ENCODE measurements around the gene ALK.

ALK gene

DNA sequence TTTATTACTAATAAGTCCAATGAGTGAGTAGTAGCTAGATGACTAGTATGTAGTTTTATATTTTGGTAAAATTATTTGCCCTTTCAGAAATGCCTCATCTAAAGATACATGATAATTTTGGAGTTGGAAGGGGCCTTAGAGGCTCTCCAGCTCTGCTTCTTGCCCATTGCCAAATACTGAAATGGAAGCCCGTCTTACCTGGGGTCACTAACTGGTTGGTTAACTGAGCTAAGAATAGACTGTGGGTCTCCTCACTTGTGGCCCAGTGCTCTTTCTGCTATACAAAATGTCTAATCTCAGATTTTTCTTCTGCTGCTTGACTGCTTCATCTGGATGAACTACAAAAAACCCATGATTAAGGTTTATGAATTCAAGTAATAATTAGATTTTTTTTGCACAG lies 739.1 kb downstream of the ALK start:
- no peak for TF ChIP-seq CTCF (conservative IDR thresholded peaks at IDR 0.05; ENCODE audit: control insufficient read depth, insufficient read depth, low read depth, low read length)
- H3K4me3 ChIP-seq (ENCODE audit: control insufficient read depth, low read depth, low read length): no peak overlapping the region
- no peak for DNase-seq (ENCODE audit: low read depth)

- no peak for TF ChIP-seq CTCF (conservative IDR thresholded peaks at IDR 0.05; ENCODE audit: control insufficient read depth, insufficient read depth, low read depth, low read length)
- no peak for DNase-seq (ENCODE audit: low read depth)
- H3K4me3 ChIP-seq (ENCODE audit: control insufficient read depth, low read depth, low read length): no peak overlapping the region
Measured at GRCh38 chr2:29175338-29175737, 746.0 kb downstream of the ALK start.

DNA sequence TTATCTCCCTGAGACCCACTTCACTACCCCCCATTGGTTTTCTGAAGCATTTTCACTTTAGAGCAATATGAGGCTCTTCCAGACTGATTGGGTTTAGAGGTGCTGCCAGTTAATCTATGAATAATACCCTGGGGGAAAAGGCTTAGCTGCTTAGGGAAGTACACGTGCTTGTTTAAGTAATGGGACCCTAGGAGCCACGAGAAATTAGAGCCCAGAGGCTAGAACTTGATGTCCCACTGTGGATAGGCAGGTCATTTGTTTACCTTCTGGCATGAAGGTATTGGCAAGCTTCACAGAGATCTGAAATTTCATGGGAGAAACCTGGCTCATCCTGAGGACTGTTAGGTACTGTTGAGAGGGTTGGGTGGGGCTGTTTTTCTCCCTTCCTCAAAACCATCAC lies 746.4 kb downstream of the ALK start:
- TF ChIP-seq CTCF (conservative IDR thresholded peaks at IDR 0.05; ENCODE audit: control insufficient read depth, insufficient read depth, low read depth, low read length): no peak
- H3K4me3 ChIP-seq (ENCODE audit: control insufficient read depth, low read depth, low read length): no peak overlapping the region
- no peak for DNase-seq (ENCODE audit: low read depth)

- DNase-seq (ENCODE audit: low read depth): peak; percentile 52
- H3K4me3 ChIP-seq (ENCODE audit: control insufficient read depth, low read depth, low read length): no peak overlapping the region
- no peak for TF ChIP-seq CTCF (conservative IDR thresholded peaks at IDR 0.05; ENCODE audit: control insufficient read depth, insufficient read depth, low read depth, low read length)
Measured at GRCh38 chr2:29166242-29167039, 754.9 kb downstream of the ALK start.

- no peak for TF ChIP-seq CTCF (conservative IDR thresholded peaks at IDR 0.05; ENCODE audit: control insufficient read depth, insufficient read depth, low read depth, low read length)
- H3K4me3 ChIP-seq (ENCODE audit: control insufficient read depth, low read depth, low read length): no peak overlapping the region
- DNase-seq (ENCODE audit: low read depth): peak; percentile 92
Measured at GRCh38 chr2:29165362-29166241, 755.8 kb downstream of the ALK start.

DNA sequence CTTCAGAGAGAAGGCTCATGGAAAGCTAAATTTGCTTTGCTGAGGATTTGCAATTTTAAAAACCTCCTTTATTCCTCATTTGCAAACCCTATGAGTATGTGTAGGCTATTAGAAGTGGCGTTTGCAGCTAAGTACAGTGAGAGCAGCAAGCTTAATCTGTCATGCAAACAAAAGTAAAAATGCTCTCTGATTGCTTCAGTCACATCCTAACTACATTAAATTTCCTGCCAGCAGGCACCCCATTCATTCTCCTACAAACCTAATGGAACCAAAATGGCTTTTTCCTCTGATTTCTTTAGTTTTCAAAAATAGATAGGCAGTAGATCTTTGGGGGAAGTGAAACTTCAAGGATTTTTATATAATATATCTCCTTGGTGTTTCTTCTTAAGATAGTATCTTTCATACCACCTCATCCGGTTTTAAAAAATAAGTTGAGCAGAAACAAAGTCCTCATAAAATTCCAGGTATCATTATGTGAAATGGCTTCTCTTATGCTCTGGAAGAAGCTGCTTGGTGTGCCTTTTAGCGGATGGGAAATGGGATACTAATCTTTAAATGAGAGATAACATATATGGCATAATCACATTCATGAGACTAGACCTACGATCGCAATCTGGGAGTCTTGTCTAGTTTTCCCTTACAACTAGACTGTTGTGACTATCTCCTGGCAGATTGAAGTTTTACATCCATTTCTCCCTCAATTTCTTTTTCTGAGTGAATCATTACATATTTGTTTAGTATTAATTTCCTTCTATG lies 757.1 kb downstream of the ALK start:
- no peak for DNase-seq (ENCODE audit: low read depth)
- H3K4me3 ChIP-seq (ENCODE audit: control insufficient read depth, low read depth, low read length): no peak overlapping the region
- no peak for TF ChIP-seq CTCF (conservative IDR thresholded peaks at IDR 0.05; ENCODE audit: control insufficient read depth, insufficient read depth, low read depth, low read length)
